ENCODE data around the gene WFS1.

GRCh38 chr4:6324999-6325787, 55.5 kb downstream of the WFS1 start:
- TF ChIP-seq ATF6 (CRISPR knock-in tag; IDR thresholded peaks at IDR 0.05) (no peak), TEAD4 (IDR thresholded peaks at IDR 0.05; ENCODE audit: low read length) (no peak), TEAD4 (CRISPR knock-in tag; IDR thresholded peaks at IDR 0.05; ENCODE audit: borderline replicate concordance) (no peak), BRF1 (IDR thresholded peaks at IDR 0.05; ENCODE audit: borderline replicate concordance, extremely low read depth, insufficient read length) (no peak), CTCF (IDR thresholded peaks at IDR 0.05 in 2 of 3, conservative IDR thresholded peaks at IDR 0.05 in 1 of 3; ENCODE audit: insufficient read depth in 2 of 3, low read depth in 1 of 3, low read length in 3 of 3) (no peak), MTA1 (IDR thresholded peaks at IDR 0.05; ENCODE audit: borderline replicate concordance) (no peak), ZBTB26 (CRISPR knock-in tag; IDR thresholded peaks at IDR 0.05) (no peak), E2F6 (IDR thresholded peaks at IDR 0.05; ENCODE audit: borderline replicate concordance in 1 of 2, extremely low read depth in 1 of 2, insufficient read depth in 1 of 2, insufficient read length in 1 of 2, low read depth in 1 of 2, low read length in 1 of 2, poor library complexity in 1 of 2, severe bottlenecking in 1 of 2) (no peak), MBD2 (IDR thresholded peaks at IDR 0.05; ENCODE audit: borderline replicate concordance, low read depth) (no peak), YY1 (IDR thresholded peaks at IDR 0.05; ENCODE audit: borderline replicate concordance in 1 of 3, control insufficient read depth in 1 of 3, extremely low read depth in 1 of 3, insufficient read depth in 3 of 3, insufficient read length in 1 of 3, insufficient replicate concordance in 2 of 3, low read depth in 1 of 3, low read length in 2 of 3) (no peak), HDAC2 (IDR thresholded peaks at IDR 0.05) (no peak), BMI1 (IDR thresholded peaks at IDR 0.05; ENCODE audit: low read length) (no peak), NR3C1 (CRISPR knock-in tag; IDR thresholded peaks at IDR 0.05) (no peak), ZNF766 (CRISPR knock-in tag; conservative IDR thresholded peaks at IDR 0.05) (no peak), ZNF644 (tag; IDR thresholded peaks at IDR 0.05; ENCODE audit: low read depth) (no peak)

All from K562 (cell line).